H9 (cell line): ENCODE data around the gene TMEM183A. TPM values are rescaled to one million over a fixed set of nuclear protein-coding genes. Genes with fewer than 3 reads are reported as not detected.
A peak's percentile ranks its signal among the peaks of the same experiment; 100 is the strongest.

Source experiments
- DNase-seq: peaks from one replicate; pipeline ENCODE4 v3.0.0-alpha.2; 2017
- H2AFZ ChIP-seq: one replicate; pipeline ENCODE4 v1.6.1; 2013; ENCODE audit warnings: mild to moderate bottlenecking, low read length, control low read depth, moderate library complexity
- H2AK5ac ChIP-seq: 2 replicates; pipeline ENCODE4 v1.6.1; 2013; ENCODE audit warnings: low read length, control low read depth, mixed read lengths; ENCODE audit not compliant: insufficient read length
- H2BK120ac ChIP-seq: one replicate; pipeline ENCODE4 v1.6.1; 2013; ENCODE audit warnings: low read depth, mild to moderate bottlenecking, low read length, control low read depth, inconsistent platforms; ENCODE audit not compliant: poor library complexity, severe bottlenecking
- H2BK12ac ChIP-seq: 2 replicates; pipeline ENCODE4 v1.6.1; 2013; ENCODE audit warnings: low read length, control low read depth, mixed read lengths, low read depth; ENCODE audit not compliant: insufficient read length
- H2BK15ac ChIP-seq: 2 replicates; pipeline ENCODE4 v1.6.1; 2013; ENCODE audit warnings: low read depth, low read length, control low read depth
- H2BK20ac ChIP-seq: one replicate; pipeline ENCODE4 v1.6.1; 2013; ENCODE audit warnings: low read depth, mild to moderate bottlenecking, low read length, control low read depth, inconsistent platforms; ENCODE audit not compliant: poor library complexity, severe bottlenecking
- H2BK5ac ChIP-seq: 2 replicates; pipeline ENCODE4 v1.6.1; 2013; ENCODE audit warnings: low read length, control low read depth, mixed read lengths; ENCODE audit not compliant: insufficient read length
- H3K14ac ChIP-seq: 2 replicates; pipeline ENCODE4 v1.6.1; 2013; ENCODE audit warnings: low read length, control low read depth; ENCODE audit not compliant: insufficient read depth
- H3K18ac ChIP-seq: 2 replicates; pipeline ENCODE4 v1.6.1; 2013; ENCODE audit warnings: low read depth, mild to moderate bottlenecking, mixed read lengths, low read length, control low read depth; ENCODE audit not compliant: insufficient read length
- H3K23ac ChIP-seq: 2 replicates; pipeline ENCODE4 v1.6.1; 2013; ENCODE audit warnings: low read length, control low read depth, mixed read lengths, low read depth; ENCODE audit not compliant: insufficient read length
- H3K23me2 ChIP-seq: 2 replicates; pipeline ENCODE4 v1.6.1; 2013; ENCODE audit warnings: low read depth, mild to moderate bottlenecking, mixed read lengths, low read length, control low read depth; ENCODE audit not compliant: insufficient read length, poor library complexity, severe bottlenecking
- H3K27ac ChIP-seq: 2 replicates; pipeline ENCODE4 v1.5.1; 2013; ENCODE audit warnings: low read length, control low read depth, mixed read lengths, low read depth; ENCODE audit not compliant: insufficient read length
- H3K27me3 ChIP-seq: 2 replicates; pipeline ENCODE4 v1.6.1; 2013; ENCODE audit warnings: low read length, control low read depth, inconsistent platforms; ENCODE audit not compliant: insufficient read depth
- H3K4ac ChIP-seq: 2 replicates; pipeline ENCODE4 v1.6.1; 2013; ENCODE audit warnings: low read depth, mild to moderate bottlenecking, control low read depth, inconsistent platforms, low read length, moderate library complexity
- H3K4me1 ChIP-seq: 2 replicates; pipeline ENCODE4 v1.6.1; 2013; ENCODE audit warnings: low read length, control low read depth, inconsistent platforms; ENCODE audit not compliant: insufficient read depth
- H3K4me2 ChIP-seq: 2 replicates; pipeline ENCODE4 v1.6.1; 2013; ENCODE audit warnings: low read length, control low read depth, mixed read lengths; ENCODE audit not compliant: insufficient read length, insufficient read depth
- H3K56ac ChIP-seq: 2 replicates; pipeline ENCODE4 v1.6.1; 2013; ENCODE audit warnings: low read depth, mild to moderate bottlenecking, mixed read lengths, low read length, control low read depth; ENCODE audit not compliant: insufficient read length
- H3K79me1 ChIP-seq: 2 replicates; pipeline ENCODE4 v1.6.1; 2013; ENCODE audit warnings: low read depth, mild to moderate bottlenecking, moderate library complexity, low read length, control low read depth, inconsistent platforms; ENCODE audit not compliant: insufficient read depth, poor library complexity, severe bottlenecking
- H3K79me2 ChIP-seq: 2 replicates; pipeline ENCODE4 v1.6.1; 2013; ENCODE audit warnings: low read length, control low read depth, inconsistent platforms; ENCODE audit not compliant: insufficient read depth
- H3K9ac ChIP-seq: 2 replicates; pipeline ENCODE4 v1.6.1; 2013; ENCODE audit warnings: low read length, control low read depth, mixed read lengths; ENCODE audit not compliant: insufficient read length; ENCODE audit errors: extremely low read depth
- H3K9me3 ChIP-seq: one replicate; pipeline ENCODE4 v1.6.1; 2013; ENCODE audit warnings: low read depth, low read length, inconsistent platforms; ENCODE audit not compliant: control insufficient read depth
- H3T11ph ChIP-seq: one replicate; pipeline ENCODE4 v1.6.1; 2013; ENCODE audit warnings: mild to moderate bottlenecking, low read length, control low read depth, inconsistent platforms
- H4K20me1 ChIP-seq: one replicate; pipeline ENCODE4 v1.6.1; 2013; ENCODE audit not compliant: control insufficient read depth, insufficient read length, insufficient read depth
- H4K5ac ChIP-seq: 2 replicates; pipeline ENCODE4 v1.6.1; 2013; ENCODE audit warnings: low read depth, mild to moderate bottlenecking, mixed read lengths, low read length, control low read depth; ENCODE audit not compliant: insufficient read length
- H4K8ac ChIP-seq: replicated peaks from 2 replicates; pipeline ENCODE4 v1.6.1; 2013; ENCODE audit warnings: low read length, control low read depth, mixed read lengths, low read depth; ENCODE audit not compliant: insufficient read length
- H4K91ac ChIP-seq: 2 replicates; pipeline ENCODE4 v1.6.1; 2013; ENCODE audit warnings: low read depth, mild to moderate bottlenecking, moderate library complexity, mixed read lengths, low read length, control low read depth; ENCODE audit not compliant: insufficient read length
- H3K27ac Mint-ChIP-seq, 3 experiments: 2 replicates in 2 of 3; 3 replicates in 1 of 3; pipeline ENCODE4 v1.8.0; 2020 to 2021; ENCODE audit warnings: mixed read lengths in 3 of 3, mild to moderate bottlenecking in 1 of 3, moderate library complexity in 1 of 3
- H3K27me3 Mint-ChIP-seq: 2 replicates; pipeline ENCODE4 v1.8.0; 2021; ENCODE audit warnings: low read depth, mild to moderate bottlenecking, moderate library complexity, mixed read lengths
- H3K36me3 Mint-ChIP-seq, 3 experiments: 2 replicates in 2 of 3; 3 replicates in 1 of 3; pipeline ENCODE4 v1.8.0; 2020 to 2021; ENCODE audit warnings: low read depth in 3 of 3, mixed read lengths in 3 of 3; ENCODE audit not compliant: insufficient read depth in 1 of 3
- H3K4me1 Mint-ChIP-seq, 2 experiments: 2 replicates each; pipeline ENCODE4 v1.8.0; 2020; ENCODE audit warnings: mixed read lengths in 2 of 2
- H3K4me3 Mint-ChIP-seq, 2 experiments: 2 replicates in 1 of 2; 3 replicates in 1 of 2; pipeline ENCODE4 v1.8.0; 2020 to 2021; ENCODE audit warnings: mild to moderate bottlenecking in 2 of 2, mixed read lengths in 2 of 2, moderate library complexity in 1 of 2
- H3K9me3 Mint-ChIP-seq, 2 experiments: 2 replicates in 1 of 2; 3 replicates in 1 of 2; pipeline ENCODE4 v1.8.0; 2020; ENCODE audit warnings: mild to moderate bottlenecking in 2 of 2, mixed read lengths in 2 of 2, moderate library complexity in 1 of 2
- CTCF ChIP-seq: fragments of 200-600 bp; sonication (generic); conservative IDR thresholded peaks from 3 replicates; pipeline ENCODE4 v1.8.0; 2021; ENCODE audit warnings: antibody characterized with exemption, mild to moderate bottlenecking
- WGBS: extraction: QIAGEN DNeasy Blood & Tissue Kit; methylation state at CpG from one replicate; pipeline ENCODE4 v1.1.7; 2013; ENCODE audit warnings: missing lambda C conversion rate, low lambda C conversion rate, mixed read lengths; ENCODE audit not compliant: insufficient read length; ENCODE audit errors: extremely low coverage; 5-methylcytosine and 5-hydroxymethylcytosine counted together
- total RNA-seq: library from RNA; stranded (reverse); gene quantifications from 2 replicates; pipeline ENCODE4 v1.2.1, GENCODE V29; 2021

Gene TMEM183A
- total RNA-seq, 1 experiment from 2014 or later, result 93.4 TPM

- H3K4me2 ChIP-seq, result no peak overlapping the region
- no peak overlapping the region for H2BK5ac ChIP-seq
- H3K36me3 Mint-ChIP-seq, result peaks cover 1 to 11% (median 2%) of the 10 kb centered on the region in 3 experiments; a peak in 4 of 7 replicates
- H3K4ac ChIP-seq, result no peak overlapping the region
- peaks cover 24 to 30% of the 10 kb centered on the region in 2 experiments for H3K4me1 Mint-ChIP-seq
- H4K8ac ChIP-seq, result no peak overlapping the region
- no peaks in the 10 kb centered on the region for H3K23me2 ChIP-seq
- H2BK15ac ChIP-seq, result no peak overlapping the region
- no peak overlapping the region for H2AK5ac ChIP-seq
- H3K9ac ChIP-seq, result no peak overlapping the region
- no CpG with 5 or more reads among the region's 4 CpGs for WGBS
- H3K9me3 ChIP-seq, result no peaks in the 10 kb centered on the region
- H2BK120ac ChIP-seq, result no peak overlapping the region
- H3K56ac ChIP-seq, result no peak overlapping the region
- DNase-seq, result peak; percentile 38
- H4K5ac ChIP-seq, result no peak overlapping the region
- H3K79me1 ChIP-seq, result no peaks in the 10 kb centered on the region
- no peak overlapping the region for H3K4me3 Mint-ChIP-seq
- no peak overlapping the region for H3K23ac ChIP-seq
- no peaks in the 10 kb centered on the region for H3K27me3 ChIP-seq
- no peak overlapping the region for H2AFZ ChIP-seq
- H3K79me2 ChIP-seq, result no peaks in the 10 kb centered on the region
- H3T11ph ChIP-seq, result no peak overlapping the region
- peaks cover 1% of the 10 kb centered on the region for H4K20me1 ChIP-seq
- no peak overlapping the region for H3K18ac ChIP-seq
- peaks cover 3% of the 10 kb centered on the region for H3K27me3 Mint-ChIP-seq
- H3K27ac ChIP-seq, result no peak overlapping the region
- no peak for TF ChIP-seq CTCF
- peaks cover 7% of the 10 kb centered on the region; the same call in 1 of the 2 replicates for H3K4me1 ChIP-seq
- no peak overlapping the region for H2BK12ac ChIP-seq
- peak overlapping the region in 1 of 3 experiments; percentile 88; a peak in 2 of 7 replicates for H3K27ac Mint-ChIP-seq
- H3K14ac ChIP-seq, result 0 out of 2 replicates have a peak overlapping the region, but pooled peaks have one; percentile 32
- no peak overlapping the region for H4K91ac ChIP-seq
- no peak overlapping the region for H2BK20ac ChIP-seq
- no peaks in the 10 kb centered on the region for H3K9me3 Mint-ChIP-seq
Measured at GRCh38 chr1:203036135-203036534, 29.0 kb downstream of the TMEM183A start.
